H1 (cell line): ENCODE data around the gene CHD3. TPM values are rescaled to one million over a fixed set of nuclear protein-coding genes. Genes with fewer than 3 reads are reported as not detected.

Source experiments
- CHD2 ChIP-seq: IDR thresholded peaks from 2 replicates; pipeline ENCODE4 v1.6.1; 2012; ENCODE audit warnings: low read length, improper control_type of control experiment
- CREB1 ChIP-seq: IDR thresholded peaks from 2 replicates; pipeline ENCODE4 v1.6.1; 2012; ENCODE audit warnings: inconsistent platforms
- CTBP2 ChIP-seq: IDR thresholded peaks from 2 replicates; pipeline ENCODE4 v1.7.0; 2011; ENCODE audit warnings: borderline replicate concordance, mild to moderate bottlenecking, moderate library complexity, mixed read lengths, low read length; ENCODE audit not compliant: insufficient read depth, insufficient read length
- E2F6 ChIP-seq: IDR thresholded peaks from 2 replicates; pipeline ENCODE4 v1.6.1; 2012; ENCODE audit warnings: inconsistent platforms
- FOSL1 ChIP-seq: IDR thresholded peaks from 2 replicates; pipeline ENCODE4 v1.6.1; 2011; ENCODE audit warnings: mild to moderate bottlenecking, low read depth, low read length, moderate library complexity; ENCODE audit not compliant: insufficient read depth
- HDAC2 ChIP-seq, 2 experiments: fragments of 300-600 bp in 1 of 2; sonication (generic) in 1 of 2; IDR thresholded peaks; 2 replicates each; pipeline ENCODE4 v1.6.1; 2011 to 2012; ENCODE audit warnings: low read depth in 2 of 2, low read length in 2 of 2, mild to moderate bottlenecking in 2 of 2, moderate library complexity in 2 of 2, borderline replicate concordance in 1 of 2, inconsistent platforms in 1 of 2
- HDAC6 ChIP-seq: IDR thresholded peaks from one replicate; pipeline ENCODE4 v1.7.1; 2012; ENCODE audit warnings: low read depth, mild to moderate bottlenecking, inconsistent platforms, low read length, moderate library complexity
- JUND ChIP-seq: IDR thresholded peaks from 2 replicates; pipeline ENCODE4 v1.6.1; 2011; ENCODE audit warnings: mild to moderate bottlenecking, improper control_type of control experiment, low read length
- KDM1A ChIP-seq: fragments of 200-600, 300-600 bp; sonication (generic); IDR thresholded peaks from 2 replicates; pipeline ENCODE4 v1.7.1; 2016; ENCODE audit warnings: mild to moderate bottlenecking, low read length, borderline replicate concordance
- MAX ChIP-seq: IDR thresholded peaks from 2 replicates; pipeline ENCODE4 v1.6.1; 2012; ENCODE audit warnings: inconsistent platforms
- NANOG ChIP-seq: IDR thresholded peaks from 2 replicates; pipeline ENCODE4 v1.6.1; 2011; ENCODE audit warnings: low read length, low read depth, mild to moderate bottlenecking, inconsistent platforms; ENCODE audit not compliant: insufficient read depth, poor library complexity, severe bottlenecking
- PHF8 ChIP-seq: fragments of 200-600 bp; sonication (generic); conservative IDR thresholded peaks from 2 replicates; pipeline ENCODE4 v1.7.1; 2012; ENCODE audit warnings: low read depth, mild to moderate bottlenecking, inconsistent platforms, low read length, moderate library complexity
- POLR2AphosphoS5 ChIP-seq: IDR thresholded peaks from 2 replicates; pipeline ENCODE4 v1.6.1; 2011; ENCODE audit warnings: low read depth, low read length
- POU5F1 ChIP-seq: IDR thresholded peaks from 2 replicates; pipeline ENCODE4 v1.6.1; 2011; ENCODE audit warnings: low read depth, mild to moderate bottlenecking, low read length, moderate library complexity
- RAD21 ChIP-seq, 2 experiments: IDR thresholded peaks in 1 of 2; conservative IDR thresholded peaks in 1 of 2; 2 replicates each; pipeline ENCODE4 v1.6.1; 2011; ENCODE audit warnings: low read depth in 2 of 2, low read length in 2 of 2, improper control_type of control experiment in 1 of 2, inconsistent platforms in 1 of 2, mild to moderate bottlenecking in 1 of 2, moderate library complexity in 1 of 2
- RXRA ChIP-seq: IDR thresholded peaks from 2 replicates; pipeline ENCODE4 v1.6.1; 2011; ENCODE audit warnings: low read depth, mild to moderate bottlenecking, low read length, moderate library complexity; ENCODE audit not compliant: insufficient read depth
- SIN3A ChIP-seq, 2 experiments: IDR thresholded peaks in 1 of 2; conservative IDR thresholded peaks in 1 of 2; 2 replicates each; pipeline ENCODE4 v1.6.1; 2011 to 2012; ENCODE audit warnings: low read length in 2 of 2, improper control_type of control experiment in 1 of 2, low read depth in 1 of 2, mild to moderate bottlenecking in 1 of 2
- SP4 ChIP-seq: IDR thresholded peaks from 2 replicates; pipeline ENCODE4 v1.6.1; 2012; ENCODE audit warnings: low read length, inconsistent platforms
- SRF ChIP-seq: IDR thresholded peaks from 2 replicates; pipeline ENCODE4 v1.6.1; 2011; ENCODE audit warnings: mild to moderate bottlenecking, low read depth, low read length, moderate library complexity
- TAF1 ChIP-seq: IDR thresholded peaks from 2 replicates; pipeline ENCODE4 v1.6.1; 2011; ENCODE audit warnings: mild to moderate bottlenecking, low read depth, low read length
- TAF7 ChIP-seq: optimal IDR thresholded peaks from 2 replicates; pipeline ENCODE3; 2011; ENCODE audit warnings: low read depth, mild to moderate bottlenecking, inconsistent platforms, low read length, moderate library complexity, borderline replicate concordance
- ZNF274 ChIP-seq: IDR thresholded peaks from 2 replicates; pipeline ENCODE4 v1.7.0; 2012; ENCODE audit warnings: low read length, borderline replicate concordance; ENCODE audit errors: extremely low read depth
- polyA plus RNA-seq, 7 experiments: library from polyadenylated mRNA; depleted of rRNA in 3 of 7; stranded (reverse) in 5 of 7; unstranded in 2 of 7; fragments of >200 nt in 5 of 7; fragments of 200-250 nt in 2 of 7; gene quantifications; 1 replicate in 5 of 7; 2 replicates in 1 of 7; 4 replicates in 1 of 7; pipeline versions ENCODE4 v1.2.1 to v1.2.3, GENCODE V29; 2011 to 2013; ENCODE audit warnings: missing spikeins in 2 of 7, mixed read lengths in 2 of 7
- total RNA-seq: library from RNA; stranded (reverse); fragmentation: NEBNext Ultra II Directional; extraction: Animal tissue kit (Norgen Biotek cat#: 25700); gene quantifications from 2 replicates; pipeline ENCODE4 v1.2.1, GENCODE V29; 2021

The CHD3 gene
- total and polyA plus RNA-seq, 2 of the 8 experiments (the other 6 are each of a cell fraction or from before 2014, with no cell fraction given): 12.3 to 12.9 TPM

GRCh38 chr17:7885367-7886226 is 3.0 kb upstream of the CHD3 start (continued):
- TF ChIP-seq SP4: no peak
- TF ChIP-seq NANOG: no peak
- TF ChIP-seq ZNF274: no peak
- 0 out of 2 replicates have a peak, but pooled peaks have one; percentile 28 for TF ChIP-seq TAF1
- no peak for TF ChIP-seq FOSL1
- TF ChIP-seq POLR2AphosphoS5: no peak
- no peak for TF ChIP-seq POU5F1
- TF ChIP-seq CREB1: no peak
- no peak for TF ChIP-seq TAF7
- no peak for TF ChIP-seq RXRA
- no peak for TF ChIP-seq JUND
- 0 out of 4 replicates have a peak, but pooled peaks of 1 of the 2 experiments have one; percentile 37 for TF ChIP-seq HDAC2 (IDR thresholded peaks at IDR 0.05; ENCODE audit: borderline replicate concordance in 1 of 2, low read depth in 2 of 2, low read length in 2 of 2)
- peak; percentile 47; the same call in 1 of the 2 replicates for TF ChIP-seq KDM1A
- peak; percentile 27; the same call in 1 of the 2 replicates for TF ChIP-seq E2F6
- peak; percentile 8 for TF ChIP-seq CTBP2
- TF ChIP-seq PHF8: peak; percentile 39; the same call in 1 of the 2 replicates
- TF ChIP-seq SIN3A (conservative IDR thresholded peaks at IDR 0.05 in 1 of 2, IDR thresholded peaks at IDR 0.05 in 1 of 2; ENCODE audit: low read depth in 1 of 2, low read length in 2 of 2): peak; percentile 38 to 72; a peak in 2 of 4 replicates
- no peak for TF ChIP-seq RAD21 (IDR thresholded peaks at IDR 0.05 in 1 of 2, conservative IDR thresholded peaks at IDR 0.05 in 1 of 2; ENCODE audit: low read depth in 2 of 2, low read length in 2 of 2)
- TF ChIP-seq SRF: no peak
- TF ChIP-seq CHD2: no peak
- TF ChIP-seq MAX: peak; percentile 18; the same call in 1 of the 2 replicates
- no peak for TF ChIP-seq HDAC6
